GM23338 (cell line): ENCODE data around the gene ITPKA. TPM values are rescaled to one million over a fixed set of nuclear protein-coding genes. Genes with fewer than 3 reads are reported as not detected.

Source experiments
- ATAC-seq: fragments of 200-7000 bp; cut with Tn5 transposase; 3 replicates; pipeline ENCODE4 v1.9.1; 2020
- DNase-seq: peaks from one replicate; pipeline ENCODE4 v3.0.0-alpha.2; 2015; ENCODE audit warnings: low spot score
- H2AFZ ChIP-seq: fragments of 200-600 bp; sonication (generic); 2 replicates; pipeline ENCODE4 v1.8.0; 2016; ENCODE audit warnings: antibody characterized with exemption, mild to moderate bottlenecking, moderate library complexity
- H3F3A ChIP-seq: fragments of 200-600 bp; sonication (generic); replicated peaks from 2 replicates; pipeline ENCODE4 v1.8.0; 2017; ENCODE audit warnings: antibody characterized with exemption, mixed run types, low read depth
- H3K27ac ChIP-seq: fragments of 200-600 bp; sonication (generic); 2 replicates; pipeline ENCODE4 v1.6.1; 2016; ENCODE audit warnings: low read depth
- H3K27me3 ChIP-seq: fragments of 200-600 bp; sonication (generic); 2 replicates; pipeline ENCODE4 v1.8.0; 2016; ENCODE audit warnings: mild to moderate bottlenecking, mixed run types, moderate library complexity; ENCODE audit not compliant: insufficient read depth
- H3K36me3 ChIP-seq: fragments of 200-600 bp; sonication (generic); 2 replicates; pipeline ENCODE4 v1.8.0; 2016; ENCODE audit warnings: mild to moderate bottlenecking; ENCODE audit not compliant: insufficient read depth
- H3K4me1 ChIP-seq: fragments of 200-600 bp; sonication (generic); 2 replicates; pipeline ENCODE4 v1.8.0; 2016; ENCODE audit warnings: mild to moderate bottlenecking, moderate library complexity; ENCODE audit not compliant: insufficient read depth
- H3K4me2 ChIP-seq: fragments of 200-600 bp; sonication (generic); 2 replicates; pipeline ENCODE4 v1.7.1; 2017; ENCODE audit warnings: mixed run types
- H3K4me3 ChIP-seq: fragments of 200-600 bp; sonication (generic); 2 replicates; pipeline ENCODE4 v1.6.1; 2016; ENCODE audit warnings: mixed run types
- H3K79me2 ChIP-seq: fragments of 200-600 bp; sonication (generic); replicated peaks from 2 replicates; pipeline ENCODE4 v1.8.0; 2017; ENCODE audit warnings: mild to moderate bottlenecking; ENCODE audit not compliant: insufficient read depth
- H3K9me2 ChIP-seq: fragments of 200-600 bp; sonication (generic); 2 replicates; pipeline ENCODE4 v1.8.0; 2017; ENCODE audit not compliant: insufficient read depth
- H4K20me1 ChIP-seq: fragments of 200-600 bp; sonication (generic); replicated peaks from 2 replicates; pipeline ENCODE4 v1.8.0; 2017; ENCODE audit warnings: mild to moderate bottlenecking; ENCODE audit not compliant: insufficient read depth
- H3K27ac Mint-ChIP-seq: 2 replicates; pipeline ENCODE4 v1.8.0; 2020; ENCODE audit warnings: inconsistent platforms, mild to moderate bottlenecking, moderate library complexity, mixed read lengths
- H3K27me3 Mint-ChIP-seq: 3 replicates; pipeline ENCODE4 v1.8.0; 2022; ENCODE audit warnings: low read depth, mild to moderate bottlenecking, moderate library complexity, mixed read lengths, inconsistent platforms; ENCODE audit not compliant: insufficient read depth, poor library complexity
- H3K36me3 Mint-ChIP-seq: 3 replicates; pipeline ENCODE4 v1.8.0; 2021; ENCODE audit warnings: low read depth, mild to moderate bottlenecking, inconsistent platforms, moderate library complexity, mixed read lengths
- H3K4me1 Mint-ChIP-seq: 3 replicates; pipeline ENCODE4 v1.8.0; 2020; ENCODE audit warnings: mild to moderate bottlenecking, inconsistent platforms, mixed read lengths
- H3K4me3 Mint-ChIP-seq: 3 replicates; pipeline ENCODE4 v1.8.0; 2021; ENCODE audit warnings: moderate library complexity, mild to moderate bottlenecking, inconsistent platforms, mixed read lengths
- H3K9me3 Mint-ChIP-seq: 3 replicates; pipeline ENCODE4 v1.8.0; 2020; ENCODE audit warnings: moderate library complexity, mild to moderate bottlenecking, inconsistent platforms, mixed read lengths
- CREB1 ChIP-seq: fragments of 250-450 bp; sonication (Bioruptor Pico); IDR thresholded peaks from 2 replicates; pipeline ENCODE4 v1.5.0; 2020; ENCODE audit warnings: low read depth, mild to moderate bottlenecking, moderate library complexity
- EZH2 ChIP-seq: fragments of 200-600 bp; sonication (generic); IDR thresholded peaks from one replicate; pipeline ENCODE4 v1.8.0; 2017; ENCODE audit warnings: antibody characterized with exemption, mild to moderate bottlenecking, low read depth; ENCODE audit not compliant: unreplicated experiment
- EZH2phosphoT487 ChIP-seq: fragments of 200-600 bp; sonication (generic); IDR thresholded peaks from one replicate; pipeline ENCODE4 v1.8.1; 2018; ENCODE audit warnings: antibody characterized with exemption; ENCODE audit not compliant: unreplicated experiment
- JUNB ChIP-seq: IDR thresholded peaks from one replicate; pipeline ENCODE4 v1.6.1; 2016; ENCODE audit warnings: antibody characterized with exemption; ENCODE audit not compliant: unreplicated experiment
- NANOG ChIP-seq: IDR thresholded peaks from 2 replicates; pipeline ENCODE4 v1.6.1; 2016; ENCODE audit warnings: antibody characterized with exemption, borderline replicate concordance
- POLR2AphosphoS5 ChIP-seq: IDR thresholded peaks from 2 replicates; pipeline ENCODE4 v1.6.1; 2016; ENCODE audit warnings: antibody characterized with exemption, low read depth
- STAT1 ChIP-seq: IDR thresholded peaks from one replicate; pipeline ENCODE4 v1.6.1; 2016; ENCODE audit warnings: antibody characterized with exemption; ENCODE audit not compliant: unreplicated experiment
- ZNF114 ChIP-seq: fragments of 250-450 bp; sonication (Bioruptor Pico); IDR thresholded peaks from 2 replicates; pipeline ENCODE4 v1.5.0; 2020; ENCODE audit warnings: mild to moderate bottlenecking, moderate library complexity
- ZNF331 ChIP-seq: fragments of 250-450 bp; sonication (Bioruptor Pico); IDR thresholded peaks from 2 replicates; pipeline ENCODE4 v1.5.0; 2020; ENCODE audit warnings: low read depth, mild to moderate bottlenecking, moderate library complexity
- polyA plus RNA-seq: library from polyadenylated mRNA; unstranded; fragments of >200 nt; fragmentation: Nextera tagmentation; extraction: Ambion mirVana; gene quantifications from 2 replicates; pipeline ENCODE4 v1.2.1, GENCODE V29; 2016
- total RNA-seq: library from RNA; depleted of rRNA; stranded (reverse); fragments of >200 nt; shearing (Covaris generic); gene quantifications from 2 replicates; pipeline ENCODE4 v1.2.3, GENCODE V29; 2014
- TF ChIP-seq, protein P1 (sequence below), 2 experiments: fragments of 200-600 bp in 1 of 2; sonication (generic) in 1 of 2; conservative IDR thresholded peaks; 2 replicates each; pipeline versions ENCODE4 v1.5.1 to v1.6.1; 2016 to 2017; ENCODE audit warnings: antibody characterized with exemption in 2 of 2, low read depth in 2 of 2, mild to moderate bottlenecking in 2 of 2, moderate library complexity in 1 of 2
- TF ChIP-seq, protein P2 (sequence below): IDR thresholded peaks from 2 replicates; pipeline ENCODE4 v1.6.1; 2016; ENCODE audit warnings: antibody characterized with exemption
- TF ChIP-seq, protein P3 (sequence below): fragments of 250-450 bp; sonication (Bioruptor Pico); IDR thresholded peaks from 2 replicates; pipeline ENCODE4 v1.5.0; 2020; ENCODE audit warnings: mild to moderate bottlenecking, moderate library complexity
- TF ChIP-seq, protein P4 (sequence below): IDR thresholded peaks from one replicate; pipeline ENCODE4 v1.6.1; 2018; ENCODE audit warnings: antibody characterized with exemption; ENCODE audit not compliant: unreplicated experiment

The ITPKA gene
- total and polyA plus RNA-seq, 2 experiments from 2014 or later: 0.55 to 2.1 TPM

DNA sequence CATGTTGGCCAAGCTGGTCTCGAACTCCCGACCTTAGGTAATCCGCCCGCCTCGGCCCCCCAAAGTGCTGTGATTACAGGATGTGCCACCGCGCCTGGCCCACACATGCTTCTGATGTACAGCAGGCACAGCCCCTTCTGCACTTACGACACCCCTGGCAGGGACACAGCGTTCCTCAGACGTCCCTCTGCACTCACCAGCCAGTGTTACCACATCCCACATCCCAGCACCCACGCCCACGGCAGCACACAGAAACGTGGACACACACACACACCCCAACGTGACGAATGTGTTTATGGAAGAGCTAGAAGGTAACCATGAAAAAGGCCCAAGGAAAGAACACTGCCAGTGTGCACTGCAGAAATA is 51.0 kb downstream of the ITPKA start:
- no peak for ATAC-seq
- no peak overlapping the region for H3K27ac ChIP-seq
- Mint-ChIP-seq H3K27ac (no peak overlapping the region), H3K4me3 (peak overlapping the region; percentile 90), H3K36me3 (no peaks in the 10 kb centered on the region), H3K27me3 (peaks cover 5% of the 10 kb centered on the region), H3K4me1 (peaks cover 2% of the 10 kb centered on the region; the same call in 2 of the 3 replicates), H3K9me3 (no peaks in the 10 kb centered on the region)
- no peak overlapping the region; the same call in 1 of the 2 replicates for H2AFZ ChIP-seq
- H3K4me2 ChIP-seq: peak overlapping the region; percentile 85
- H4K20me1 ChIP-seq: no peaks in the 10 kb centered on the region
- no peaks in the 10 kb centered on the region for H3K36me3 ChIP-seq
- no peaks in the 10 kb centered on the region for H3F3A ChIP-seq
- H3K4me1 ChIP-seq: no peaks in the 10 kb centered on the region
- H3K9me2 ChIP-seq: no peaks in the 10 kb centered on the region
- peaks cover 28% of the 10 kb centered on the region for H3K79me2 ChIP-seq
- DNase-seq: no peak
- peak overlapping the region; percentile 84 for H3K4me3 ChIP-seq
- H3K27me3 ChIP-seq: no peaks in the 10 kb centered on the region
- TF ChIP-seq NANOG (no peak), JUNB (no peak), ZNF114 (CRISPR knock-in tag) (no peak), STAT1 (no peak), ZNF331 (CRISPR knock-in tag) (no peak), POLR2AphosphoS5 (no peak), EZH2 (no peak), CREB1 (CRISPR knock-in tag) (no peak), EZH2phosphoT487 (no peak)
- TF ChIP-seq, protein P1, sequence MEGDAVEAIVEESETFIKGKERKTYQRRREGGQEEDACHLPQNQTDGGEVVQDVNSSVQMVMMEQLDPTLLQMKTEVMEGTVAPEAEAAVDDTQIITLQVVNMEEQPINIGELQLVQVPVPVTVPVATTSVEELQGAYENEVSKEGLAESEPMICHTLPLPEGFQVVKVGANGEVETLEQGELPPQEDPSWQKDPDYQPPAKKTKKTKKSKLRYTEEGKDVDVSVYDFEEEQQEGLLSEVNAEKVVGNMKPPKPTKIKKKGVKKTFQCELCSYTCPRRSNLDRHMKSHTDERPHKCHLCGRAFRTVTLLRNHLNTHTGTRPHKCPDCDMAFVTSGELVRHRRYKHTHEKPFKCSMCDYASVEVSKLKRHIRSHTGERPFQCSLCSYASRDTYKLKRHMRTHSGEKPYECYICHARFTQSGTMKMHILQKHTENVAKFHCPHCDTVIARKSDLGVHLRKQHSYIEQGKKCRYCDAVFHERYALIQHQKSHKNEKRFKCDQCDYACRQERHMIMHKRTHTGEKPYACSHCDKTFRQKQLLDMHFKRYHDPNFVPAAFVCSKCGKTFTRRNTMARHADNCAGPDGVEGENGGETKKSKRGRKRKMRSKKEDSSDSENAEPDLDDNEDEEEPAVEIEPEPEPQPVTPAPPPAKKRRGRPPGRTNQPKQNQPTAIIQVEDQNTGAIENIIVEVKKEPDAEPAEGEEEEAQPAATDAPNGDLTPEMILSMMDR (conservative IDR thresholded peaks at IDR 0.05; ENCODE audit: low read depth in 2 of 2): no peak
- TF ChIP-seq, protein P2, sequence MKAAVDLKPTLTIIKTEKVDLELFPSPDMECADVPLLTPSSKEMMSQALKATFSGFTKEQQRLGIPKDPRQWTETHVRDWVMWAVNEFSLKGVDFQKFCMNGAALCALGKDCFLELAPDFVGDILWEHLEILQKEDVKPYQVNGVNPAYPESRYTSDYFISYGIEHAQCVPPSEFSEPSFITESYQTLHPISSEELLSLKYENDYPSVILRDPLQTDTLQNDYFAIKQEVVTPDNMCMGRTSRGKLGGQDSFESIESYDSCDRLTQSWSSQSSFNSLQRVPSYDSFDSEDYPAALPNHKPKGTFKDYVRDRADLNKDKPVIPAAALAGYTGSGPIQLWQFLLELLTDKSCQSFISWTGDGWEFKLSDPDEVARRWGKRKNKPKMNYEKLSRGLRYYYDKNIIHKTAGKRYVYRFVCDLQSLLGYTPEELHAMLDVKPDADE: no peak
- TF ChIP-seq, protein P3, sequence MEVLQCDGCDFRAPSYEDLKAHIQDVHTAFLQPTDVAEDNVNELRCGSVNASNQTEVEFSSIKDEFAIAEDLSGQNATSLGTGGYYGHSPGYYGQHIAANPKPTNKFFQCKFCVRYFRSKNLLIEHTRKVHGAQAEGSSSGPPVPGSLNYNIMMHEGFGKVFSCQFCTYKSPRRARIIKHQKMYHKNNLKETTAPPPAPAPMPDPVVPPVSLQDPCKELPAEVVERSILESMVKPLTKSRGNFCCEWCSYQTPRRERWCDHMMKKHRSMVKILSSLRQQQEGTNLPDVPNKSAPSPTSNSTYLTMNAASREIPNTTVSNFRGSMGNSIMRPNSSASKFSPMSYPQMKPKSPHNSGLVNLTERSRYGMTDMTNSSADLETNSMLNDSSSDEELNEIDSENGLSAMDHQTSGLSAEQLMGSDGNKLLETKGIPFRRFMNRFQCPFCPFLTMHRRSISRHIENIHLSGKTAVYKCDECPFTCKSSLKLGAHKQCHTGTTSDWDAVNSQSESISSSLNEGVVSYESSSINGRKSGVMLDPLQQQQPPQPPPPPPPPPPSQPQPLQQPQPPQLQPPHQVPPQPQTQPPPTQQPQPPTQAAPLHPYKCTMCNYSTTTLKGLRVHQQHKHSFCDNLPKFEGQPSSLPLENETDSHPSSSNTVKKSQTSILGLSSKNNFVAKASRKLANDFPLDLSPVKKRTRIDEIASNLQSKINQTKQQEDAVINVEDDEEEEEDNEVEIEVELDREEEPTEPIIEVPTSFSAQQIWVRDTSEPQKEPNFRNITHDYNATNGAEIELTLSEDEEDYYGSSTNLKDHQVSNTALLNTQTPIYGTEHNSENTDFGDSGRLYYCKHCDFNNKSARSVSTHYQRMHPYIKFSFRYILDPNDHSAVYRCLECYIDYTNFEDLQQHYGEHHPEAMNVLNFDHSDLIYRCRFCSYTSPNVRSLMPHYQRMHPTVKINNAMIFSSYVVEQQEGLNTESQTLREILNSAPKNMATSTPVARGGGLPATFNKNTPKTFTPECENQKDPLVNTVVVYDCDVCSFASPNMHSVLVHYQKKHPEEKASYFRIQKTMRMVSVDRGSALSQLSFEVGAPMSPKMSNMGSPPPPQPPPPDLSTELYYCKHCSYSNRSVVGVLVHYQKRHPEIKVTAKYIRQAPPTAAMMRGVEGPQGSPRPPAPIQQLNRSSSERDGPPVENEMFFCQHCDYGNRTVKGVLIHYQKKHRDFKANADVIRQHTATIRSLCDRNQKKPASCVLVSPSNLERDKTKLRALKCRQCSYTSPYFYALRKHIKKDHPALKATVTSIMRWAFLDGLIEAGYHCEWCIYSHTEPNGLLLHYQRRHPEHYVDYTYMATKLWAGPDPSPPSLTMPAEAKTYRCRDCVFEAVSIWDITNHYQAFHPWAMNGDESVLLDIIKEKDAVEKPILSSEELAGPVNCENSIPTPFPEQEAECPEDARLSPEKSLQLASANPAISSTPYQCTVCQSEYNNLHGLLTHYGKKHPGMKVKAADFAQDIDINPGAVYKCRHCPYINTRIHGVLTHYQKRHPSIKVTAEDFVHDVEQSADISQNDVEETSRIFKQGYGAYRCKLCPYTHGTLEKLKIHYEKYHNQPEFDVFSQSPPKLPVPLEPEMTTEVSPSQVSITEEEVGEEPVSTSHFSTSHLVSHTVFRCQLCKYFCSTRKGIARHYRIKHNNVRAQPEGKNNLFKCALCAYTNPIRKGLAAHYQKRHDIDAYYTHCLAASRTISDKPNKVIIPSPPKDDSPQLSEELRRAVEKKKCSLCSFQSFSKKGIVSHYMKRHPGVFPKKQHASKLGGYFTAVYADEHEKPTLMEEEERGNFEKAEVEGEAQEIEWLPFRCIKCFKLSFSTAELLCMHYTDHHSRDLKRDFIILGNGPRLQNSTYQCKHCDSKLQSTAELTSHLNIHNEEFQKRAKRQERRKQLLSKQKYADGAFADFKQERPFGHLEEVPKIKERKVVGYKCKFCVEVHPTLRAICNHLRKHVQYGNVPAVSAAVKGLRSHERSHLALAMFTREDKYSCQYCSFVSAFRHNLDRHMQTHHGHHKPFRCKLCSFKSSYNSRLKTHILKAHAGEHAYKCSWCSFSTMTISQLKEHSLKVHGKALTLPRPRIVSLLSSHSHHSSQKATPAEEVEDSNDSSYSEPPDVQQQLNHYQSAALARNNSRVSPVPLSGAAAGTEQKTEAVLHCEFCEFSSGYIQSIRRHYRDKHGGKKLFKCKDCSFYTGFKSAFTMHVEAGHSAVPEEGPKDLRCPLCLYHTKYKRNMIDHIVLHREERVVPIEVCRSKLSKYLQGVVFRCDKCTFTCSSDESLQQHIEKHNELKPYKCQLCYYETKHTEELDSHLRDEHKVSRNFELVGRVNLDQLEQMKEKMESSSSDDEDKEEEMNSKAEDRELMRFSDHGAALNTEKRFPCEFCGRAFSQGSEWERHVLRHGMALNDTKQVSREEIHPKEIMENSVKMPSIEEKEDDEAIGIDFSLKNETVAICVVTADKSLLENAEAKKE (CRISPR knock-in tag): no peak
- TF ChIP-seq, protein P4, sequence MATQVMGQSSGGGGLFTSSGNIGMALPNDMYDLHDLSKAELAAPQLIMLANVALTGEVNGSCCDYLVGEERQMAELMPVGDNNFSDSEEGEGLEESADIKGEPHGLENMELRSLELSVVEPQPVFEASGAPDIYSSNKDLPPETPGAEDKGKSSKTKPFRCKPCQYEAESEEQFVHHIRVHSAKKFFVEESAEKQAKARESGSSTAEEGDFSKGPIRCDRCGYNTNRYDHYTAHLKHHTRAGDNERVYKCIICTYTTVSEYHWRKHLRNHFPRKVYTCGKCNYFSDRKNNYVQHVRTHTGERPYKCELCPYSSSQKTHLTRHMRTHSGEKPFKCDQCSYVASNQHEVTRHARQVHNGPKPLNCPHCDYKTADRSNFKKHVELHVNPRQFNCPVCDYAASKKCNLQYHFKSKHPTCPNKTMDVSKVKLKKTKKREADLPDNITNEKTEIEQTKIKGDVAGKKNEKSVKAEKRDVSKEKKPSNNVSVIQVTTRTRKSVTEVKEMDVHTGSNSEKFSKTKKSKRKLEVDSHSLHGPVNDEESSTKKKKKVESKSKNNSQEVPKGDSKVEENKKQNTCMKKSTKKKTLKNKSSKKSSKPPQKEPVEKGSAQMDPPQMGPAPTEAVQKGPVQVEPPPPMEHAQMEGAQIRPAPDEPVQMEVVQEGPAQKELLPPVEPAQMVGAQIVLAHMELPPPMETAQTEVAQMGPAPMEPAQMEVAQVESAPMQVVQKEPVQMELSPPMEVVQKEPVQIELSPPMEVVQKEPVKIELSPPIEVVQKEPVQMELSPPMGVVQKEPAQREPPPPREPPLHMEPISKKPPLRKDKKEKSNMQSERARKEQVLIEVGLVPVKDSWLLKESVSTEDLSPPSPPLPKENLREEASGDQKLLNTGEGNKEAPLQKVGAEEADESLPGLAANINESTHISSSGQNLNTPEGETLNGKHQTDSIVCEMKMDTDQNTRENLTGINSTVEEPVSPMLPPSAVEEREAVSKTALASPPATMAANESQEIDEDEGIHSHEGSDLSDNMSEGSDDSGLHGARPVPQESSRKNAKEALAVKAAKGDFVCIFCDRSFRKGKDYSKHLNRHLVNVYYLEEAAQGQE: no peak
